HG03108 (cell line): ENCODE results near the gene TAF11L14.

Experiments
- ATAC-seq: cut with Tn5 transposase; IDR thresholded peaks from one replicate; pipeline ENCODE4 v1.9.1; 2021; ENCODE audit warnings: moderate library complexity; ENCODE audit not compliant: unreplicated experiment

The TAF11L14 gene

DNA sequence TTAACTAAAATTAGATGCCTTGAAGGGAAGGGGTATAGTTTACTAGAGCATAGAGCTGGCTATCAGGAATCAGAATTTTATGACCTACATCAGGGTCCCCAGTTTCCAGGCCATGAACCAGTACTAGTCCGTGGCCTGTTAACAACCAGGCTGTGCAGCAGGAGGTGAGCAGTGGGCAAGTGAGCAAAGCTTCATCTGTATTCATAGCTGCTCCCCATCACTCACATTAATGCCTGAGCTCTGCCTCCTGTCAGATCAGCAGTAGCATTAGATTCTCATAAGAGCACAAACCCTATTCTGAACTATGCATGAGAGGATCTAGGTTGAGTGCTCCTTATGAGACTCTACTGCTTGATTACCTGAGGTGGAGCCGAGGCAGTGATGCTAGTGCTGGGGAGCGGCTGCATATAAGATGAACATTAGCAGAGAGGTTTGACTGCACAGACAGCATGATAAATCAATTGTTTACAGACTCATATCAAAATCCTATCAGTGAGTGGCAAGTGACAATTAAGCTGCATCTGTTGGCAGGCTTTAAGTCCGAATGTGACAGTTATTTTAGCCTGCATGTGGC lies 44.6 kb downstream of the TAF11L14 start:
- ATAC-seq: no peak

DNA sequence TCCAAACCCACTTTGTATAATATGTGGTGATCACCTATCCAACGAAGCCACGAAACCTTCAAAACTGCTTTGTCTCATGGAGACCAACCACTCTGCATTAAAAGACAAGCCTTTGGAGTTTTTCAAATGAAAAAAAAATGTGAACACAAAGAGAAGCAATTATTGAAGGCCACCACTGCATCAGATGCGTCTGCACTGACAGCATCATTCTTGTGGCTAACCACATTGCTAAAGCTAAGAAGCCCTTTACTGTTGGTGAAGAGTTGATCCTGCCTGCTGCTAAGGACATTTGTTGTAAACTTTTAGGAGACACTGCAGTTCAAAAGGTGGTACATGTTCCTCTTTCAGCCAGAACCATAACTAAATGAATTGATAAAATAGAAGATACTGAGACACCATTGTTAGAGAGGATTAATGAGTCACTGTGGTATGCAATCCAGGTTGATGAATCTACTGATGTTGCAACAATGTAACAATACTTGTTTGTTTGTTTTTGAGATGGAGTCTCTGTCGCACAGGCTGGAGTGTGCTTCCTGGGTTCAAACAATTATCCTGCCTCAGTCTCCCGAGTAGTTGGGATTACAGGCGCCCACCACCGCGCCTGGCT lies 45.4 kb downstream of the TAF11L14 start:
- ATAC-seq: no peak

DNA sequence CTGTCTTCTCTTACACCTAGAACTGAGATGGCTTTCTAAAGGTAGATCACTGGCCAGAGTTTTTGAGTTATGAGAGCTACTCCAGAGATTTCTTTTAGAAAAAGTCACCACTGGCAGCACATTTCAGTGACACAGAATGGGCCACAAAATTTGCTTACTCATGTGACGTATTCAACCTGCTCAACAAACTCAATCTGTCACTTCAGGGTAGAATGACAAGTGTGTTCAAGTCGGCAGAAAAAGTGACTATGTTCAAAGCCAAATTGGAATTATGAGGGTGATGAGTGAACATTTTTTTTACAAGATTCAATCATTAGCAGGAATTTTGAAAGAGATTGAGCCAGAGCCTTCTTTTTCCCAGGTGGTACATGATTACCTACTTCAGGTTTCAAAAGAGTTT lies 46.5 kb downstream of the TAF11L14 start:
- ATAC-seq: no peak
